ENCODE results near the gene MVB12B. TPM values are rescaled to one million over a fixed set of nuclear protein-coding genes. Genes with fewer than 3 reads are reported as not detected.

Gene MVB12B
- total RNA-seq, 1 donor from 2014 or later, result 16.5 TPM

GRCh38 chr9:126524353-126525077 lies 197.9 kb downstream of the MVB12B start:
- no peak for DNase-seq (ENCODE audit: extremely low spot score in 2 of 2)
- intact Hi-C loops (cut with DNase I), result no loop called here
- TF ChIP-seq POLR2A (IDR thresholded peaks at IDR 0.05) (no peak), CTCF (IDR thresholded peaks at IDR 0.05) (no peak)
- H3K27ac ChIP-seq, result no peak overlapping the region
- H3K36me3 ChIP-seq, result no peaks in the 10 kb centered on the region
- H3K9me3 ChIP-seq, result no peaks in the 10 kb centered on the region
- no peak overlapping the region for H3K4me3 ChIP-seq
- no peaks in the 10 kb centered on the region for H3K27me3 ChIP-seq
- H3K4me1 ChIP-seq, result peaks cover 8% of the 10 kb centered on the region

GRCh38 chr9:126526218-126527108 lies 199.8 kb downstream of the MVB12B start:
- H3K4me3 ChIP-seq, result no peak overlapping the region
- peaks cover 9% of the 10 kb centered on the region for H3K4me1 ChIP-seq
- no peaks in the 10 kb centered on the region for H3K9me3 ChIP-seq
- H3K27me3 ChIP-seq, result no peaks in the 10 kb centered on the region
- no peak for DNase-seq (ENCODE audit: extremely low spot score in 2 of 2)
- TF ChIP-seq CTCF (IDR thresholded peaks at IDR 0.05) (no peak), POLR2AphosphoS5 (IDR thresholded peaks at IDR 0.05; ENCODE audit: insufficient read depth in 1 of 2, low read depth in 1 of 2) (no peak), POLR2A (IDR thresholded peaks at IDR 0.05) (no peak)
- H3K36me3 ChIP-seq, result no peaks in the 10 kb centered on the region
- intact Hi-C loops (cut with DNase I), result no loop called here
- no peak overlapping the region for H3K27ac ChIP-seq

GRCh38 chr9:126527109-126527825 lies 200.6 kb downstream of the MVB12B start:
- peaks cover 17% of the 10 kb centered on the region for H3K4me1 ChIP-seq
- no peak overlapping the region for H3K4me3 ChIP-seq
- H3K27ac ChIP-seq, result no peak overlapping the region
- TF ChIP-seq CTCF (IDR thresholded peaks at IDR 0.05) (no peak), POLR2A (IDR thresholded peaks at IDR 0.05) (no peak), POLR2AphosphoS5 (IDR thresholded peaks at IDR 0.05; ENCODE audit: insufficient read depth in 1 of 2, low read depth in 1 of 2) (no peak)
- no peak for DNase-seq (ENCODE audit: extremely low spot score in 2 of 2)
- H3K9me3 ChIP-seq, result no peaks in the 10 kb centered on the region
- intact Hi-C loops (cut with DNase I), result no loop called here
- H3K27me3 ChIP-seq, result no peaks in the 10 kb centered on the region
- no peaks in the 10 kb centered on the region for H3K36me3 ChIP-seq

- Histone ChIP-seq H3K4me1 (peaks cover 21% of the 10 kb centered on the region), H3K27me3 (no peaks in the 10 kb centered on the region), H3K9me3 (no peaks in the 10 kb centered on the region), H3K4me3 (no peak overlapping the region), H3K27ac (no peak overlapping the region), H3K36me3 (no peaks in the 10 kb centered on the region)
- no peak for TF ChIP-seq CTCF (IDR thresholded peaks at IDR 0.05)
- no peak for TF ChIP-seq POLR2A (IDR thresholded peaks at IDR 0.05)
- no peak for TF ChIP-seq POLR2AphosphoS5 (IDR thresholded peaks at IDR 0.05; ENCODE audit: insufficient read depth in 1 of 2, low read depth in 1 of 2)
- no peak for DNase-seq (ENCODE audit: extremely low spot score in 2 of 2)
- intact Hi-C loops (cut with DNase I), result no loop called here
Observed at GRCh38 chr9:126528111-126528510, 201.5 kb downstream of the MVB12B start.

All from vagina (tissue), 2 donors.